Thyroid gland (tissue), 4 donors: Measurements from ENCODE around the gene ATF3.

Source experiments
- CTCF ChIP-seq, 6 experiments: fragments of 200-600 bp in 3 of 6; fragments of 450-650 bp in 3 of 6; sonication (generic) in 3 of 6; IDR thresholded peaks; one replicate each; pipeline ENCODE4 v1.5.1; 2016 to 2019; ENCODE audit warnings: antibody characterized with exemption in 6 of 6, mild to moderate bottlenecking in 2 of 6, inconsistent platforms in 1 of 6, moderate library complexity in 1 of 6
- POLR2A ChIP-seq, 2 donors: fragments of 450-650 bp; IDR thresholded peaks; one replicate each; pipeline ENCODE4 v1.6.1; 2017; ENCODE audit warnings: antibody characterized with exemption in 2 of 2, mild to moderate bottlenecking in 2 of 2, moderate library complexity in 1 of 2

GRCh38 chr1:212586206-212587015 is 22.1 kb upstream of the ATF3 start:
- TF ChIP-seq CTCF (IDR thresholded peaks at IDR 0.05) = no peak
- TF ChIP-seq POLR2A (IDR thresholded peaks at IDR 0.05) = no peak
